GM23248 (cell line): ENCODE measurements around the gene CHRM4. TPM values are rescaled to one million over a fixed set of nuclear protein-coding genes. Genes with fewer than 3 reads are reported as not detected.

ENCODE experiments used
- DNase-seq: peaks from one replicate; pipeline ENCODE4 v3.0.0-alpha.2; 2015
- H2AFZ ChIP-seq: fragments of 200-600 bp; sonication (generic); 2 replicates; pipeline ENCODE4 v1.6.1; 2016; ENCODE audit warnings: antibody characterized with exemption
- H3F3A ChIP-seq: fragments of 200-600 bp; sonication (generic); 2 replicates; pipeline ENCODE4 v1.6.1; 2016; ENCODE audit warnings: mild to moderate bottlenecking, antibody characterized with exemption, mixed run types; ENCODE audit not compliant: insufficient read depth
- H3K27ac ChIP-seq: fragments of 200-600 bp; sonication (generic); 2 replicates; pipeline ENCODE4 v1.5.1; 2016; ENCODE audit warnings: mild to moderate bottlenecking
- H3K27me3 ChIP-seq: fragments of 200-600 bp; sonication (generic); replicated peaks from 2 replicates; pipeline ENCODE4 v1.6.1; 2016; ENCODE audit warnings: mild to moderate bottlenecking; ENCODE audit not compliant: insufficient read depth
- H3K36me3 ChIP-seq: fragments of 200-600 bp; sonication (generic); 2 replicates; pipeline ENCODE4 v1.6.1; 2016; ENCODE audit warnings: low read depth, mild to moderate bottlenecking
- H3K4me1 ChIP-seq: fragments of 200-600 bp; sonication (generic); 2 replicates; pipeline ENCODE4 v1.6.1; 2016; ENCODE audit warnings: mild to moderate bottlenecking; ENCODE audit not compliant: insufficient read depth
- H3K4me2 ChIP-seq: fragments of 200-600 bp; sonication (generic); one replicate; pipeline ENCODE4 v1.6.1; 2016; ENCODE audit warnings: mild to moderate bottlenecking; ENCODE audit not compliant: unreplicated experiment
- H3K4me3 ChIP-seq: fragments of 200-600 bp; sonication (generic); 2 replicates; pipeline ENCODE4 v1.5.1; 2016; ENCODE audit warnings: mild to moderate bottlenecking
- H3K79me2 ChIP-seq: fragments of 200-600 bp; sonication (generic); 2 replicates; pipeline ENCODE4 v1.6.1; 2016; ENCODE audit warnings: mild to moderate bottlenecking; ENCODE audit not compliant: insufficient read depth
- H3K9ac ChIP-seq: fragments of 200-600 bp; sonication (generic); 2 replicates; pipeline ENCODE4 v1.6.1; 2016; ENCODE audit warnings: mild to moderate bottlenecking
- H3K9me2 ChIP-seq: fragments of 200-600 bp; sonication (generic); 2 replicates; pipeline ENCODE4 v1.6.1; 2016; ENCODE audit warnings: mixed run types, mild to moderate bottlenecking, moderate library complexity; ENCODE audit not compliant: insufficient read depth
- H3K9me3 ChIP-seq: fragments of 200-600 bp; sonication (generic); one replicate; pipeline ENCODE4 v1.6.1; 2017; ENCODE audit warnings: low read depth
- H4K20me1 ChIP-seq: fragments of 200-600 bp; sonication (generic); 2 replicates; pipeline ENCODE4 v1.6.0; 2016; ENCODE audit not compliant: insufficient read depth
- EZH2 ChIP-seq: fragments of 200-600 bp; sonication (generic); IDR thresholded peaks from 2 replicates; pipeline ENCODE4 v1.6.1; 2018; ENCODE audit warnings: antibody characterized with exemption, mild to moderate bottlenecking; ENCODE audit not compliant: insufficient read depth, poor library complexity, severe bottlenecking
- EZH2phosphoT487 ChIP-seq: fragments of 200-600 bp; sonication (generic); IDR thresholded peaks from 2 replicates; pipeline ENCODE4 v1.6.1; 2018; ENCODE audit warnings: antibody characterized with exemption, moderate library complexity, mild to moderate bottlenecking, low read depth; ENCODE audit not compliant: insufficient read depth
- WGBS, 2 experiments: methylation state at CpG; one replicate each; pipeline ENCODE4 v1.1.6; 2015 to 2017; ENCODE audit warnings: low lambda C conversion rate in 2 of 2, low coverage in 1 of 2; ENCODE audit errors: missing lambda C conversion rate in 2 of 2; 5-methylcytosine and 5-hydroxymethylcytosine counted together
- in situ Hi-C: fragments of 300-500 bp; cut with MboI; formaldehyde crosslinking; loops from 2 replicates; pipeline ENCODE4 v1.15.0; 2020
- polyA plus RNA-seq: library from polyadenylated mRNA; unstranded; fragments of >200 nt; fragmentation: Nextera tagmentation; extraction: Ambion mirVana; gene quantifications from 2 replicates; pipeline ENCODE4 v1.2.1, GENCODE V29; 2016
- total RNA-seq: library from RNA; depleted of rRNA; stranded (reverse); fragments of >200 nt; shearing (Covaris generic); gene quantifications from 2 replicates; pipeline ENCODE4 v1.2.3, GENCODE V29; 2014

Gene CHRM4
- total and polyA plus RNA-seq, 2 experiments from 2014 or later, result not detected

DNA sequence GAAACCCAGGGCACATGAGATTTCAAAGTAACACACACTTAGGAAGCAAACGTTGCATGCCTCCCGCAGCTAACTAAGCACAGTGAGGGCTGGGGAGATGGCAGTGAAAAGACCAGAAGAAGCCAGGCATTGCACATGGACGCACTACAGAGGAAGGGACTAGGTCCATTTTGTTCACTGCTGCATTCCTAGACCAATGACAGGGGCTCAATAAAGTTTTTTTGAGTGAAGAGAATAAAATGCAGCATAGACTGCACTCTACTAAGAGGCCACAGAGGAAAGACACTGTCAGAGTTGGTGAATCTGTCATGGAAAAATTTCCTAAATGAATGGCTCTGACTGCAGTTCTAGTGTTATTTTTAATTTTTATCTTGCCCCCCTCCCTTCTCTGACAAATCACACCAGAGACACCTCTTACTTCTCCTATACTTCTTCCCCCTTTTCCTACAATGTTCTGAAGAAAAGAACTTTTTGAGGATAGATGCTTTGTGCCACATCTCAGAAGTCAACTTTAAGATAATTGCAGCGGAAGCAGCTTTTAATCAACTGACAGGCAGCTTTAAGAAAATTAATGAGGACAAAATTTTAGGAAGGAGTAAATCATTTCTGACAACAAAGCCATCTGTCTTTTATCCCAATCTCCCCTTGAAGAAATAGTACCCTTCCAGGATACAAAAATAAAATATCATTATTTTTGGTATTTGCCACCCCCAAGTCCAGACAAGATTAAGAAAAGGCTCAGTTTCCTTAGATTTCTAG is 34.8 kb upstream of the CHRM4 start:
- Histone ChIP-seq H3K9me3 (no peaks in the 10 kb centered on the region), H3K36me3 (peaks cover 5% of the 10 kb centered on the region; the same call in 1 of the 2 replicates), H3K4me1 (no peaks in the 10 kb centered on the region), H3K4me3 (no peak overlapping the region), H3F3A (0 out of 2 replicates have a peak, but pooled peaks cover 3% of the 10 kb centered on the region), H3K79me2 (no peaks in the 10 kb centered on the region), H3K27me3 (no peaks in the 10 kb centered on the region), H3K9me2 (no peaks in the 10 kb centered on the region), H2AFZ (no peak overlapping the region), H3K9ac (no peak overlapping the region), H4K20me1 (no peaks in the 10 kb centered on the region), H3K27ac (no peak overlapping the region), H3K4me2 (no peak overlapping the region)
- in situ Hi-C loops, result no loop called here
- WGBS, 2 experiments, result 88 to 90% methylated on average over 4 of the region's 4 CpGs
- no peak for DNase-seq
- TF ChIP-seq EZH2, result no peak
- TF ChIP-seq EZH2phosphoT487, result no peak

DNA sequence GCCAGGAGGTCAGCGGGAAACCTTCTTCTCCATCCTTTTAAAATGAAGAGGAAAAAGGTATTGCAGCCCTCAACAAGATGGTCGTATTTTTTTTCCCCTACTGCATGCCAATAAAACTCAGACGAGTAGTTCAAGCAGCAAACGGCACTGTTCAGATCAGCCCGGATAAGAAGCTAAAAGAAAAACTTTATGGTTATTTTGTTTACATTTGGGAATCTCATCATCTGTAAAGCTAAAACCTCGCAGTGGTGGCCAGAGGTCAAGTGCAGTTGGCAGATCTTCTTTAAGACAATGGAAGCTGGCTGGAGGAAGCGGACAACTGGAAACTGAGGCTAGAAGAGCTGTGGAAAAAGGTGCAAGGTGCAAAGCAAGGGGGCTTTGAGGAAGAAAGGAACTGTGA is 31.0 kb upstream of the CHRM4 start:
- TF ChIP-seq EZH2 (no peak), EZH2phosphoT487 (no peak)
- Histone ChIP-seq H3F3A (no peaks in the 10 kb centered on the region), H3K36me3 (peaks cover 2% of the 10 kb centered on the region; the same call in 1 of the 2 replicates), H3K27ac (no peak overlapping the region), H4K20me1 (no peaks in the 10 kb centered on the region), H3K9ac (no peak overlapping the region), H3K9me2 (no peaks in the 10 kb centered on the region), H3K4me1 (no peaks in the 10 kb centered on the region), H3K4me2 (no peak overlapping the region), H3K79me2 (no peaks in the 10 kb centered on the region), H3K9me3 (no peaks in the 10 kb centered on the region), H2AFZ (no peak overlapping the region), H3K27me3 (no peaks in the 10 kb centered on the region), H3K4me3 (no peak overlapping the region)
- DNase-seq, result no peak
- in situ Hi-C loops, result no loop called here
- 96 to 97% methylated on average over 7 of the region's 7 CpGs for WGBS, 2 experiments

DNA sequence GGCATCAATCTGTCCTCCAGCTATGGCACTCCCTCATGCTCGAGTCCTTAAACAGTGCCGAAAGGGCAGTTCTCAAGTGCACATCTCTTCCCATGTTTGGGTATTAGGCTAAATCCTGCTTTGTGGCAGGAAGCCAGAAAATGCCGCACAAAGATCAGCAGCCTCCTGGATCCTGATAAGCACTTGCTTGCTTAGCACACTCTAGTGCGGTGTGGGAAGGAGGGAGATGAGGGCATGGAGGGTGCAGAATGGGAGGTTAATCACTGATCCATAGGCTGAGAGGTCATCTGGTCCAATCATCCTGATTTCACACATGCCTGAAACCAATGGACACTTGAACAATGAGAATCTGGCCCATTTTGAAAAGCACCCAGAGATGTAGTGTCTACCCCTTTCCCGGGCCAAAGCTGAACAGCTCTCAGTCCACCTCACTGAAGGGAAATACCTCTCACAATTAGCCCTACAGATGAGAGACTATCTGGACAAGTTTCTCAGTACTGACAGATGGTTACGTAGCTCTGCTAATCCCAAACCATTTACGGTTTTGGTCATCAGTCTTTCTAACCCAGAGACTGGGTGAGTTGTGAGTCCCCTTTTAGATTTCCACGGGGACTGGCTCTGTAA is 29.8 kb upstream of the CHRM4 start:
- DNase-seq, result no peak
- in situ Hi-C loops, result no loop called here
- WGBS, 2 experiments, result 96 to 99% methylated on average over 8 of the region's 8 CpGs
- H3K79me2 ChIP-seq, result no peaks in the 10 kb centered on the region
- no peaks in the 10 kb centered on the region for H3K9me2 ChIP-seq
- TF ChIP-seq EZH2phosphoT487, result no peak
- TF ChIP-seq EZH2, result no peak
- no peak overlapping the region for H3K4me3 ChIP-seq
- H4K20me1 ChIP-seq, result no peaks in the 10 kb centered on the region
- no peaks in the 10 kb centered on the region for H3K27me3 ChIP-seq
- H3K4me1 ChIP-seq, result no peaks in the 10 kb centered on the region
- no peaks in the 10 kb centered on the region for H3K9me3 ChIP-seq
- no peak overlapping the region for H3K27ac ChIP-seq
- no peak overlapping the region for H3K4me2 ChIP-seq
- H3K36me3 ChIP-seq, result peaks cover 5% of the 10 kb centered on the region; the same call in 1 of the 2 replicates
- no peak overlapping the region for H3K9ac ChIP-seq
- H2AFZ ChIP-seq, result no peak overlapping the region
- no peaks in the 10 kb centered on the region for H3F3A ChIP-seq

DNA sequence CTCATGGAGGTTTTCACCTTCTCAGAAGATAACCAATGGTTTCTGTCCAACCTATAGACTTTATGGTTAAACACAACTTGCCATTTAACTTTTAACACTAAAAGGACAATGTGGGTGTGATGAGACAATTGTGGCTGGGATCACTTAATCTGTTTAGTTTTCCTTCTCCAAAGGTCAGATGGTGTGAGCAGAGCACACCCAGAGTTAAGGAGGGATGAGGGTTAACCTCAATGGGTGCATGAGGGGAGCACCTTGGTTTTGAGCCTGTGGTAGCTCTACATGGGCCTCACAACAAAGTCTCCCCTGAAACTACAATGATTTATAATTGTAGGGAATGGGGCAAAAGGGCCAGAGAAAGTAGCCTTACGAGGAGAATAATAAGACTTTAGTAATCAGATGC is 28.9 kb upstream of the CHRM4 start:
- no peaks in the 10 kb centered on the region for H4K20me1 ChIP-seq
- no peaks in the 10 kb centered on the region for H3K27me3 ChIP-seq
- in situ Hi-C loops, result no loop called here
- no peaks in the 10 kb centered on the region for H3K4me1 ChIP-seq
- no peaks in the 10 kb centered on the region for H3K9me2 ChIP-seq
- no peak overlapping the region for H3K4me2 ChIP-seq
- DNase-seq, result no peak
- no peaks in the 10 kb centered on the region for H3K9me3 ChIP-seq
- H3F3A ChIP-seq, result no peaks in the 10 kb centered on the region
- no peak overlapping the region for H3K9ac ChIP-seq
- H3K79me2 ChIP-seq, result no peaks in the 10 kb centered on the region
- no peak for TF ChIP-seq EZH2
- TF ChIP-seq EZH2phosphoT487, result no peak
- H2AFZ ChIP-seq, result no peak overlapping the region
- peaks cover 5% of the 10 kb centered on the region; the same call in 1 of the 2 replicates for H3K36me3 ChIP-seq
- 94 to 100% methylated on average over 1 of the region's 1 CpG for WGBS, 2 experiments
- no peak overlapping the region for H3K27ac ChIP-seq
- no peak overlapping the region for H3K4me3 ChIP-seq
